Measurements from ENCODE around the gene ZNF197. TPM values are rescaled to one million over a fixed set of nuclear protein-coding genes. Genes with fewer than 3 reads are reported as not detected.
A peak's percentile ranks its signal among the peaks of the same experiment; 100 is the strongest.

Gene ZNF197
- total RNA-seq, 1 experiment from 2014 or later = 17.5 TPM

DNA sequence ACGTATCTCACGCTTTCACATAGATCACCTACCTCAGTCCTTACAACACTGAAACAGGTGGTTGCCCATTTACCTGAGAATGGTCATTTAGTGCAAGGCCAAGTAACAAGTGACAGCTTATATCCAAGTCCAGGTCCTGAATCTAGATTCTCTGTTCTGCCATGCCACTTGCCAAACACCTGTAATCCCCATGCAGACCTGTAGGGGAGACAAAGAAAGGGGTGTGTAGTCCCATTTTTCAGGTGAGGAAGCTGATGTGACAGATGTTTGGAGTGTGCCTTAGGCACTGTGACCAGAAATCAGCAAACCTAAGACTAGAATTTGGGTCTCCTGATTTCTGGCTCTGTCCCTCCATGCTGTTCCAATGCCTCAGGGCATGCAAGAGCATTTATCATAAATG, 36.4 kb downstream of the ZNF197 start:
- H2BK20ac ChIP-seq (ENCODE audit: low read depth, low read length, poor library complexity, severe bottlenecking) = no peak overlapping the region
- H3K18ac ChIP-seq (ENCODE audit: insufficient read length, low read depth, low read length) = no peak overlapping the region
- H3K23ac ChIP-seq (ENCODE audit: insufficient read length, low read depth, low read length) = no peak overlapping the region
- no CpG with 5 or more reads among the region's 2 CpGs for WGBS (ENCODE audit: extremely low coverage, insufficient read length, low lambda C conversion rate)
- no peak overlapping the region for H4K8ac ChIP-seq (replicated peaks; ENCODE audit: insufficient read length, low read depth, low read length)
- no peaks in the 10 kb centered on the region for H3K4me1 ChIP-seq (ENCODE audit: insufficient read depth, low read length)
- H4K91ac ChIP-seq (ENCODE audit: insufficient read length, low read depth, low read length) = no peak overlapping the region
- no peaks in the 10 kb centered on the region for H4K20me1 ChIP-seq (ENCODE audit: control insufficient read depth, insufficient read depth, insufficient read length)
- no peak overlapping the region for H3K4me2 ChIP-seq (ENCODE audit: insufficient read depth, insufficient read length, low read length)
- no peak overlapping the region for H2BK12ac ChIP-seq (ENCODE audit: insufficient read length, low read depth, low read length)
- no peaks in the 10 kb centered on the region for H3K27me3 ChIP-seq (ENCODE audit: insufficient read depth, low read length)
- H2BK5ac ChIP-seq (ENCODE audit: insufficient read length, low read length) = no peak overlapping the region
- Mint-ChIP-seq H3K36me3 (ENCODE audit: insufficient read depth in 1 of 3, low read depth in 3 of 3) (peaks cover 52 to 68% (median 61%) of the 10 kb centered on the region in 3 experiments), H3K4me1 (no peaks in the 10 kb centered on the region), H3K9me3 (peaks cover 6 to 12% of the 10 kb centered on the region in 2 experiments; a peak in 4 of 5 replicates), H3K27me3 (ENCODE audit: low read depth) (no peaks in the 10 kb centered on the region), H3K4me3 (no peak overlapping the region), H3K27ac (no peak overlapping the region)
- no peaks in the 10 kb centered on the region for H3K9me3 ChIP-seq (ENCODE audit: control insufficient read depth, low read depth, low read length)
- no peak overlapping the region for H3K56ac ChIP-seq (ENCODE audit: insufficient read length, low read depth, low read length)
- H2AFZ ChIP-seq (ENCODE audit: low read length) = no peak overlapping the region
- no peak overlapping the region for H4K5ac ChIP-seq (ENCODE audit: insufficient read length, low read depth, low read length)
- no peak overlapping the region for H2BK15ac ChIP-seq (ENCODE audit: low read depth, low read length)
- no peaks in the 10 kb centered on the region for H3K23me2 ChIP-seq (ENCODE audit: insufficient read length, low read depth, low read length, poor library complexity, severe bottlenecking)
- H3T11ph ChIP-seq (ENCODE audit: low read length) = no peak overlapping the region
- H3K79me1 ChIP-seq (ENCODE audit: insufficient read depth, low read depth, low read length, poor library complexity, severe bottlenecking) = no peaks in the 10 kb centered on the region
- H2AK5ac ChIP-seq (ENCODE audit: insufficient read length, low read length) = no peak overlapping the region
- no peak overlapping the region for H3K4ac ChIP-seq (ENCODE audit: low read depth, low read length)
- no peaks in the 10 kb centered on the region for H3K79me2 ChIP-seq (ENCODE audit: insufficient read depth, low read length)
- no peak overlapping the region for H2BK120ac ChIP-seq (ENCODE audit: low read depth, low read length, poor library complexity, severe bottlenecking)
- DNase-seq = no peak
- H3K9ac ChIP-seq (ENCODE audit: extremely low read depth, insufficient read length, low read length) = no peak overlapping the region
- no peak overlapping the region for H3K14ac ChIP-seq (ENCODE audit: insufficient read depth, low read length)
- no peak overlapping the region for H3K27ac ChIP-seq (ENCODE audit: insufficient read length, low read depth, low read length)
- TF ChIP-seq, protein P1, sequence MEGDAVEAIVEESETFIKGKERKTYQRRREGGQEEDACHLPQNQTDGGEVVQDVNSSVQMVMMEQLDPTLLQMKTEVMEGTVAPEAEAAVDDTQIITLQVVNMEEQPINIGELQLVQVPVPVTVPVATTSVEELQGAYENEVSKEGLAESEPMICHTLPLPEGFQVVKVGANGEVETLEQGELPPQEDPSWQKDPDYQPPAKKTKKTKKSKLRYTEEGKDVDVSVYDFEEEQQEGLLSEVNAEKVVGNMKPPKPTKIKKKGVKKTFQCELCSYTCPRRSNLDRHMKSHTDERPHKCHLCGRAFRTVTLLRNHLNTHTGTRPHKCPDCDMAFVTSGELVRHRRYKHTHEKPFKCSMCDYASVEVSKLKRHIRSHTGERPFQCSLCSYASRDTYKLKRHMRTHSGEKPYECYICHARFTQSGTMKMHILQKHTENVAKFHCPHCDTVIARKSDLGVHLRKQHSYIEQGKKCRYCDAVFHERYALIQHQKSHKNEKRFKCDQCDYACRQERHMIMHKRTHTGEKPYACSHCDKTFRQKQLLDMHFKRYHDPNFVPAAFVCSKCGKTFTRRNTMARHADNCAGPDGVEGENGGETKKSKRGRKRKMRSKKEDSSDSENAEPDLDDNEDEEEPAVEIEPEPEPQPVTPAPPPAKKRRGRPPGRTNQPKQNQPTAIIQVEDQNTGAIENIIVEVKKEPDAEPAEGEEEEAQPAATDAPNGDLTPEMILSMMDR (conservative IDR thresholded peaks at IDR 0.05) = peak; percentile 60

Data from H9 (cell line).